Liver (tissue), 2 donors: ENCODE results near the gene OSBPL5.

Experiments
- CTCF ChIP-seq: fragments of 150-350 bp; IDR thresholded peaks from 2 replicates; pipeline ENCODE4 v1.5.1; 2017; ENCODE audit warnings: improper control_type of control experiment, low read depth, low read length; ENCODE audit not compliant: missing input control
- ZBTB33 ChIP-seq: IDR thresholded peaks from 2 replicates; pipeline ENCODE4 v1.6.1; 2016; ENCODE audit warnings: antibody characterized with exemption
- TF ChIP-seq, protein P1 (sequence below): IDR thresholded peaks from 2 replicates; pipeline ENCODE4 v1.6.1; 2016; ENCODE audit warnings: antibody characterized with exemption
- donor health status: healthy.

DNA sequence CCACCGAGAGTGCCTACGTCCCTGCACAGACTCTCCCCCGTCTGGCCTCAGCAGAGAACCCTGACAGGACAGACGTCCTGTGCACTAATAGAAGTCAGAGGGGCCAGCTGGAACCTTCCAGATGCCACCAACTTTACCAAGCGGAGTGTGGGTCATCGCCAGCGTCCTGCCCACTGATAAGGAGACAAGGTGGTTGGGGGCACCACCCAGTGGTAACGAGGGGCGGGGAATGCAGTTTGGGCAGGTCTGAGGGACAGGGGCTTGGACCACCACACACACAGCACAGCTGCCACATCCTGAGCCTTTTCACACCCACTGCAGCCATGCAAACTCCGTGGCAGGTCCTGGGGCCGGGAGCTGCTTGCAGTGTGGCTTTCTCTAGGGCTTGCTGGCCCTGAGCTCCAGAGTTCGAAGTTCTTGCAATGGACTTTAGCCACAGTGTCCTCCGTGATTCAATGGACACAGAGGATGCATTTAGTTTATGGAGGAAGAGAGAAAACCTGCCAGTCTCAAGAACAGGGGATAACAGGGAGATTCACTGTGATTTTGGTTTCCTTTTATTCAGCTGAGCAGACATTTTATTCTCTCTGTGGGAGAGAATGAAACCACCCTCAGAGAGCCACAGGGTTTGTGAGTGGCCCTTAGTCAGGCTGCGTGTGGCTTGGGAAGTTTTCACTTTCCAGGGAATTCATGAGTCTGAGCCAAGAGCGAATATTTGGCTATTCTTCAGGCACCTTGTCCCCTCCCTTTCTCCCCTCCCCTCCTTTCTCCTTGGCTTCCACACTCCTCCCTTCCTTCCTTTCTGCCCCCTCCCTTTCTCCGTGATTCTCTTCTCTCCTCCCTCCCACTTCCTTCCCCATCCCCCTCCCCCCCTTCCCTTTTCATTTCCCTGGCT lies 40.4 kb upstream of the OSBPL5 start:
- TF ChIP-seq ZBTB33 (no peak), CTCF (no peak)
- TF ChIP-seq, protein P1, sequence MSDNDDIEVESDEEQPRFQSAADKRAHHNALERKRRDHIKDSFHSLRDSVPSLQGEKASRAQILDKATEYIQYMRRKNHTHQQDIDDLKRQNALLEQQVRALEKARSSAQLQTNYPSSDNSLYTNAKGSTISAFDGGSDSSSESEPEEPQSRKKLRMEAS: no peak
